ENCODE data around the gene RPS10.
"Not testable (repeated sequence)": the region's sequence is repeated elsewhere in the genome, so short reads cannot be mapped to it uniquely, and the experiment has no call there.

RPS10 gene

GRCh38 chr6:34447386-34447785, 21.5 kb upstream of the RPS10 start:
- DNase-seq = no peak

GRCh38 chr6:34445313-34445860, 19.5 kb upstream of the RPS10 start:
- no peak for DNase-seq

- DNase-seq = no peak
Observed at GRCh38 chr6:34441526-34441925, 15.7 kb upstream of the RPS10 start.

GRCh38 chr6:34439442-34439841, 13.6 kb upstream of the RPS10 start:
- DNase-seq = no peak

- DNase-seq = no peak
Observed at GRCh38 chr6:34438705-34439104, 12.8 kb upstream of the RPS10 start.

- DNase-seq = no peak
Observed at GRCh38 chr6:34437644-34437970, 11.7 kb upstream of the RPS10 start.

- no peak for DNase-seq
Observed at GRCh38 chr6:34436803-34437643, 11.2 kb upstream of the RPS10 start.

- no peak for DNase-seq
Observed at GRCh38 chr6:34435916-34436315, 10.0 kb upstream of the RPS10 start.

- DNase-seq = no peak
Observed at GRCh38 chr6:34425132-34425497, 754 bp downstream of the RPS10 start.

GRCh38 chr6:34424200-34425131, 1.4 kb downstream of the RPS10 start:
- no peak for DNase-seq

GRCh38 chr6:34423254-34423653, 2.6 kb downstream of the RPS10 start:
- DNase-seq = no peak

- DNase-seq = no peak
Observed at GRCh38 chr6:34418367-34418766, 7.5 kb downstream of the RPS10 start.

GRCh38 chr6:34416877-34417371, 8.9 kb downstream of the RPS10 start:
- no peak for DNase-seq

GRCh38 chr6:34414999-34415858, 10.6 kb downstream of the RPS10 start:
- peak; percentile 90 for DNase-seq

- DNase-seq = no peak
Observed at GRCh38 chr6:34412643-34413214, 13.1 kb downstream of the RPS10 start.

- no peak for DNase-seq
Observed at GRCh38 chr6:34412016-34412415, 13.9 kb downstream of the RPS10 start.

- DNase-seq = not testable (repeated sequence)
Observed at GRCh38 chr6:34407915-34408314, 18.0 kb downstream of the RPS10 start.

GRCh38 chr6:34396518-34396917, 29.4 kb downstream of the RPS10 start:
- DNase-seq = no peak

- no peak for DNase-seq
Observed at GRCh38 chr6:34393966-34394305, 31.9 kb downstream of the RPS10 start.

GRCh38 chr6:34393191-34393965, 32.5 kb downstream of the RPS10 start:
- DNase-seq = peak; percentile 77

- peak; percentile 98 for DNase-seq
Observed at GRCh38 chr6:34392497-34393190, 33.2 kb downstream of the RPS10 start, which contains the start of gene NUDT3. Gene NUDT3, minus strand, starts transcription at chr6:34392669. Its CDS starts 307 bp downstream, at chr6:34392362.

All from hematopoietic multipotent progenitor cell treated with erythropoietin and hydrocortisone succinate and interleukin-3 and kit ligand, for 6 days (in vitro differentiated cells).